Caco-2 (cell line): ENCODE results near the gene AGAP1. TPM values are rescaled to one million over a fixed set of nuclear protein-coding genes. Genes with fewer than 3 reads are reported as not detected.

Experiments used
- BruUV-seq: library from RNA; stranded (reverse); fragments of 400-500 nt; replicated peaks from 2 replicates; lab custom pipeline; 2021; lab: Mats Ljungman, UMichigan
- CTCF ChIA-PET: fragments of 300-600 bp; sonication (Branson Sonifier 250); formaldehyde crosslinking; loops from one replicate; lab custom pipeline; 2022; ENCODE audit warnings: antibody characterized with exemption; lab: Charles Lee
- POLR2A ChIA-PET: fragments of 300-600 bp; sonication (Branson Sonifier 250); formaldehyde crosslinking; loops from one replicate; lab custom pipeline; 2022; ENCODE audit warnings: antibody characterized with exemption; lab: Charles Lee
- DNase-seq, 2 experiments: peaks; one replicate each; pipeline versions ENCODE4 v3.0.0 to v3.0.0-alpha.2; 2020 to 2022
- H3K27me3 ChIP-seq: replicated peaks from 2 replicates; pipeline ENCODE4 v1.6.0; 2011; ENCODE audit warnings: low read length; ENCODE audit not compliant: control insufficient read depth, insufficient read depth
- H3K36me3 ChIP-seq: 2 replicates; pipeline ENCODE4 v1.5.1; 2011; ENCODE audit warnings: low read length; ENCODE audit not compliant: control insufficient read depth, insufficient read depth
- H3K4me1 ChIP-seq: fragments of 250-450 bp; sonication (Bioruptor Pico); 2 replicates; pipeline ENCODE4 v1.5.1; 2020; ENCODE audit warnings: mild to moderate bottlenecking
- H3K4me3 ChIP-seq: 2 replicates; pipeline ENCODE4 v1.5.1; 2011; ENCODE audit warnings: low read depth, mild to moderate bottlenecking, control low read depth, low read length
- H3K9me3 ChIP-seq: fragments of 250-450 bp; sonication (Bioruptor Pico); 2 replicates; pipeline ENCODE4 v1.5.1; 2020; ENCODE audit warnings: mild to moderate bottlenecking, moderate library complexity
- H3K27ac Mint-ChIP-seq: one replicate; pipeline ENCODE4 v1.8.0; 2022; ENCODE audit warnings: mixed read lengths; ENCODE audit not compliant: unreplicated experiment
- H3K27me3 Mint-ChIP-seq: one replicate; pipeline ENCODE4 v1.8.0; 2022; ENCODE audit warnings: mixed read lengths; ENCODE audit not compliant: insufficient read depth, unreplicated experiment
- H3K36me3 Mint-ChIP-seq: one replicate; pipeline ENCODE4 v1.8.0; 2022; ENCODE audit warnings: mild to moderate bottlenecking, mixed read lengths; ENCODE audit not compliant: insufficient read depth, unreplicated experiment
- H3K4me1 Mint-ChIP-seq: one replicate; pipeline ENCODE4 v1.8.0; 2022; ENCODE audit warnings: low read depth, mixed read lengths; ENCODE audit not compliant: unreplicated experiment
- H3K4me3 Mint-ChIP-seq: one replicate; pipeline ENCODE4 v1.8.0; 2022; ENCODE audit warnings: mild to moderate bottlenecking, moderate library complexity, mixed read lengths; ENCODE audit not compliant: unreplicated experiment
- H3K9me3 Mint-ChIP-seq: one replicate; pipeline ENCODE4 v1.8.0; 2022; ENCODE audit warnings: mixed read lengths; ENCODE audit not compliant: unreplicated experiment
- CTCF ChIP-seq, 2 experiments: fragments of 200-600 bp in 1 of 2; IDR thresholded peaks; 1 replicate in 1 of 2; 2 replicates in 1 of 2; pipeline versions ENCODE4 v1.5.1 to v1.8.0; 2011 to 2022; ENCODE audit warnings: antibody characterized with exemption in 1 of 2, control low read depth in 1 of 2, inconsistent platforms in 1 of 2, low read depth in 1 of 2, low read length in 1 of 2, mild to moderate bottlenecking in 1 of 2, moderate library complexity in 1 of 2; ENCODE audit not compliant: insufficient read depth in 1 of 2, severe bottlenecking in 1 of 2, unreplicated experiment in 1 of 2
- intact Hi-C: fragments of 100-400 bp; cut with micrococcal nuclease; formaldehyde crosslinking; loops from one replicate; pipeline ENCODE4 v1.10.0; 2022; ENCODE audit not compliant: unreplicated experiment
- total RNA-seq: library from RNA; stranded (reverse); gene quantifications from 2 replicates; pipeline ENCODE4 v1.2.3, GENCODE V29; 2022

AGAP1 gene
- total RNA-seq, 1 experiment from 2014 or later, result 41.7 TPM

GRCh38 chr2:235599596-235600338 lies 105.9 kb downstream of the AGAP1 start:
- H3K4me1 Mint-ChIP-seq, result no peaks in the 10 kb centered on the region
- ChIA-PET CTCF (interaction anchor here (0.6 kb wide), 1 partner anchor 246 kb away, joined by 4 read pairs; no protein-coding TSS in a partner anchor), POLR2A (no interaction called here)
- no peak for TF ChIP-seq CTCF (IDR thresholded peaks at IDR 0.05; ENCODE audit: insufficient read depth in 1 of 2, low read depth in 1 of 2, low read length in 1 of 2, severe bottlenecking in 1 of 2, unreplicated experiment in 1 of 2)
- no peaks in the 10 kb centered on the region for H3K4me1 ChIP-seq
- H3K27me3 ChIP-seq, result no peaks in the 10 kb centered on the region
- H3K36me3 Mint-ChIP-seq, result peaks cover 10% of the 10 kb centered on the region
- H3K27ac Mint-ChIP-seq, result no peak overlapping the region
- no peaks in the 10 kb centered on the region for H3K9me3 Mint-ChIP-seq
- no peak overlapping the region for H3K4me3 Mint-ChIP-seq
- no peaks in the 10 kb centered on the region for H3K36me3 ChIP-seq
- H3K4me3 ChIP-seq, result no peak overlapping the region
- intact Hi-C loops, result no loop called here
- H3K9me3 ChIP-seq, result no peaks in the 10 kb centered on the region
- no TSS peak for BruUV-seq
- H3K27me3 Mint-ChIP-seq, result no peaks in the 10 kb centered on the region
- no peak for DNase-seq

GRCh38 chr2:235600406-235600805 lies 106.6 kb downstream of the AGAP1 start:
- Histone ChIP-seq H3K36me3 (no peaks in the 10 kb centered on the region), H3K4me1 (no peaks in the 10 kb centered on the region), H3K4me3 (no peak overlapping the region), H3K9me3 (no peaks in the 10 kb centered on the region), H3K27me3 (no peaks in the 10 kb centered on the region)
- Mint-ChIP-seq H3K27ac (no peak overlapping the region), H3K4me1 (no peaks in the 10 kb centered on the region), H3K27me3 (no peaks in the 10 kb centered on the region), H3K36me3 (peaks cover 10% of the 10 kb centered on the region), H3K4me3 (no peak overlapping the region), H3K9me3 (no peaks in the 10 kb centered on the region)
- no peak for DNase-seq
- no peak for TF ChIP-seq CTCF (IDR thresholded peaks at IDR 0.05; ENCODE audit: insufficient read depth in 1 of 2, low read depth in 1 of 2, low read length in 1 of 2, severe bottlenecking in 1 of 2, unreplicated experiment in 1 of 2)
- CTCF ChIA-PET, result interaction anchor here (0.6 kb wide), 1 partner anchor 247 kb away, joined by 4 read pairs; no protein-coding TSS in a partner anchor
- BruUV-seq, result no TSS peak
- POLR2A ChIA-PET, result no interaction called here
- intact Hi-C loops, result no loop called here

- H3K27me3 Mint-ChIP-seq, result no peaks in the 10 kb centered on the region
- H3K27me3 ChIP-seq, result no peaks in the 10 kb centered on the region
- CTCF ChIA-PET, result no interaction called here
- POLR2A ChIA-PET, result no interaction called here
- no peaks in the 10 kb centered on the region for H3K9me3 ChIP-seq
- BruUV-seq, result no TSS peak
- no peak overlapping the region for H3K27ac Mint-ChIP-seq
- H3K4me1 Mint-ChIP-seq, result no peaks in the 10 kb centered on the region
- H3K4me3 ChIP-seq, result no peak overlapping the region
- TF ChIP-seq CTCF (IDR thresholded peaks at IDR 0.05; ENCODE audit: insufficient read depth in 1 of 2, low read depth in 1 of 2, low read length in 1 of 2, severe bottlenecking in 1 of 2, unreplicated experiment in 1 of 2), result no peak
- no peak for DNase-seq
- no peaks in the 10 kb centered on the region for H3K9me3 Mint-ChIP-seq
- no peak overlapping the region for H3K4me3 Mint-ChIP-seq
- intact Hi-C loops, result no loop called here
- H3K36me3 Mint-ChIP-seq, result peaks cover 10% of the 10 kb centered on the region
- H3K36me3 ChIP-seq, result no peaks in the 10 kb centered on the region
- no peaks in the 10 kb centered on the region for H3K4me1 ChIP-seq
These were observed 107.1 kb downstream of the AGAP1 start for GRCh38 chr2:235600926-235601325.
